HFFc6 (cell line): ENCODE measurements around the gene UBASH3B. TPM values are rescaled to one million over a fixed set of nuclear protein-coding genes. Genes with fewer than 3 reads are reported as not detected.
A peak's percentile ranks its signal among the peaks of the same experiment; 100 is the strongest.

Source experiments
- DNase-seq: peaks from one replicate; pipeline ENCODE4 v3.0.0-alpha.2; 2018
- H3K27ac Mint-ChIP-seq: 2 replicates; pipeline ENCODE4 v1.8.0; 2020; ENCODE audit warnings: mild to moderate bottlenecking, mixed read lengths
- H3K27me3 Mint-ChIP-seq: 2 replicates; pipeline ENCODE4 v1.8.0; 2021; ENCODE audit warnings: mild to moderate bottlenecking, moderate library complexity, mixed read lengths; ENCODE audit not compliant: insufficient read depth
- H3K36me3 Mint-ChIP-seq: 2 replicates; pipeline ENCODE4 v1.8.0; 2021; ENCODE audit warnings: low read depth, mixed read lengths
- H3K4me1 Mint-ChIP-seq: 2 replicates; pipeline ENCODE4 v1.8.0; 2020; ENCODE audit warnings: low read depth, mixed read lengths
- H3K4me3 Mint-ChIP-seq: 2 replicates; pipeline ENCODE4 v1.8.0; 2020; ENCODE audit warnings: mild to moderate bottlenecking, moderate library complexity, mixed read lengths
- H3K9me3 Mint-ChIP-seq: 2 replicates; pipeline ENCODE4 v1.8.0; 2020; ENCODE audit warnings: mild to moderate bottlenecking, mixed read lengths
- total RNA-seq, 6 experiments: library from RNA; stranded (reverse); fragmentation: NEBNext Ultra II Directional; extraction: Animal tissue kit (Norgen Biotek cat#: 25700); gene quantifications; 2 replicates in 1 of 6; 3 replicates in 5 of 6; pipeline ENCODE4 v1.2.3, GENCODE V29; 2021
- TF ChIP-seq, protein P1 (sequence below): fragments of 200-600 bp; sonication (generic); IDR thresholded peaks from 2 replicates; pipeline ENCODE4 v1.5.0; 2021; ENCODE audit warnings: antibody characterized with exemption, mild to moderate bottlenecking

The UBASH3B gene
- total RNA-seq, 6 experiments from 2014 or later = 44.6 to 60.4 (median 52.9) TPM

- peaks cover 45% of the 10 kb centered on the region for H3K4me1 Mint-ChIP-seq
- peaks cover 10% of the 10 kb centered on the region for H3K36me3 Mint-ChIP-seq
- no peak overlapping the region for H3K4me3 Mint-ChIP-seq
- TF ChIP-seq, protein P1, sequence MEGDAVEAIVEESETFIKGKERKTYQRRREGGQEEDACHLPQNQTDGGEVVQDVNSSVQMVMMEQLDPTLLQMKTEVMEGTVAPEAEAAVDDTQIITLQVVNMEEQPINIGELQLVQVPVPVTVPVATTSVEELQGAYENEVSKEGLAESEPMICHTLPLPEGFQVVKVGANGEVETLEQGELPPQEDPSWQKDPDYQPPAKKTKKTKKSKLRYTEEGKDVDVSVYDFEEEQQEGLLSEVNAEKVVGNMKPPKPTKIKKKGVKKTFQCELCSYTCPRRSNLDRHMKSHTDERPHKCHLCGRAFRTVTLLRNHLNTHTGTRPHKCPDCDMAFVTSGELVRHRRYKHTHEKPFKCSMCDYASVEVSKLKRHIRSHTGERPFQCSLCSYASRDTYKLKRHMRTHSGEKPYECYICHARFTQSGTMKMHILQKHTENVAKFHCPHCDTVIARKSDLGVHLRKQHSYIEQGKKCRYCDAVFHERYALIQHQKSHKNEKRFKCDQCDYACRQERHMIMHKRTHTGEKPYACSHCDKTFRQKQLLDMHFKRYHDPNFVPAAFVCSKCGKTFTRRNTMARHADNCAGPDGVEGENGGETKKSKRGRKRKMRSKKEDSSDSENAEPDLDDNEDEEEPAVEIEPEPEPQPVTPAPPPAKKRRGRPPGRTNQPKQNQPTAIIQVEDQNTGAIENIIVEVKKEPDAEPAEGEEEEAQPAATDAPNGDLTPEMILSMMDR = no peak
- no peaks in the 10 kb centered on the region for H3K27me3 Mint-ChIP-seq
- no peak overlapping the region for H3K27ac Mint-ChIP-seq
- DNase-seq = no peak
- H3K9me3 Mint-ChIP-seq = no peaks in the 10 kb centered on the region
These were observed 98.5 kb downstream of the UBASH3B start for GRCh38 chr11:122754028-122754427.

DNA sequence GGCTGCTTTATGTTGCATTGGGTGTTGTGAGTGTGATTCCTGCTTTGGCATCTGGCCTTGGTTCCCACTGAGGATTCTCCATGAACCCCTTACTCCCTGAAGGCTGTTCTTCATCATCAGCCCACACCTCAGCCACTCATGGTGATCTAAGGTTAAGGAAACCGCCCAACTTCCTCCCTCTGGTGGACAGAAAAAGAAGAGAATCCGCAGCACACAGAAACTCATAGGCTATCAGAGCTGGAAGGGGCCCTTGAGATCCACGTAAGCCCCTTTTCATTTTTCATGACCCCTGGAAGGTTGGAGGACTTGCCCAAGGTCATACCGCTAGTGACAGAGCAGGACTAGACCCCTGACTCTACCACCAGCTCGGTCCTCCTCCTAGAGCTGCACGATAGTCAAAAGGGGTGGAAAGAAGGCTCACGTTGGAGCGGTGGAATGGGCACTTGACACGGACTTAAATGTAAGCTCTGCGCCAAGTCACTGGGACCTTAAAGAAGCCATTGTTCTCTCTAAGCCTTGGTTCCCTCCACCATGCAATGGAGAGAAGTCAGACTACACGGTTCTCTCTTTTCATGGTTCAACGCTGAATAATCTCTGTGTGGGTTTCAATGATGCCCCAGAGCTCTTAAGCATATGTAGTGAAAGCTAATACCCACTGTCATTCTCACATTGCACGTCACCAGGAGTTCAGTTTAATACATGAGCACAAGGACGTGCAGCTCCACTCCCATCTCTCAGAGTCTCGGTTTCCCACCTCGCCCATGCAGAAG lies 99.2 kb downstream of the UBASH3B start:
- Mint-ChIP-seq H3K36me3 (peaks cover 10% of the 10 kb centered on the region), H3K9me3 (no peaks in the 10 kb centered on the region), H3K4me1 (peaks cover 40% of the 10 kb centered on the region), H3K27me3 (no peaks in the 10 kb centered on the region), H3K27ac (no peak overlapping the region), H3K4me3 (no peak overlapping the region)
- no peak for DNase-seq
- TF ChIP-seq, protein P1 = peak; percentile 73

DNA sequence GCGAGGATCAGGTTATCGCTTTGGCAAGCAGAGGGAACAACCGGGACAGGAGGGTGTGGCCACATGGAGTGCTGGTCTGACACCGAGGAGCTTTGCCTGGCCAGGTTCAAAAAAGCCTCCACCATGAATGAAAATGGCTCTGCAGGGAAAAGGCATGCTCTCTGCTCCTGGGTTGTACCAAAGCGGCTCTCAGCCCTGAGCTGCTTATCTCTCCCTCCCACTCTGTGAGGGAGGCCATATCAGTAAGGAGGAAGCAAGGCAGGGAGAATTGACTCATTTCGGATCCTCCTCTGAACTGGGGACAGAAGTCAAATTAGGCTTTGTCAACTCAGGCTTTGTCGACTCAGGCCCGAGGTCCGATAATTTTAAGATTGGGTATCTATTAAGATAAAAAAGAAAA lies 99.9 kb downstream of the UBASH3B start:
- no peaks in the 10 kb centered on the region for H3K9me3 Mint-ChIP-seq
- peaks cover 10% of the 10 kb centered on the region for H3K36me3 Mint-ChIP-seq
- H3K27me3 Mint-ChIP-seq = no peaks in the 10 kb centered on the region
- no peak for DNase-seq
- no peak overlapping the region for H3K27ac Mint-ChIP-seq
- peaks cover 33% of the 10 kb centered on the region for H3K4me1 Mint-ChIP-seq
- TF ChIP-seq, protein P1 = no peak
- H3K4me3 Mint-ChIP-seq = no peak overlapping the region

GRCh38 chr11:122755941-122756340 lies 100.4 kb downstream of the UBASH3B start:
- no peaks in the 10 kb centered on the region for H3K9me3 Mint-ChIP-seq
- H3K27me3 Mint-ChIP-seq = no peaks in the 10 kb centered on the region
- no peak for DNase-seq
- peaks cover 28% of the 10 kb centered on the region for H3K4me1 Mint-ChIP-seq
- no peak overlapping the region for H3K27ac Mint-ChIP-seq
- TF ChIP-seq, protein P1 = no peak
- H3K36me3 Mint-ChIP-seq = peaks cover 6% of the 10 kb centered on the region; the same call in 1 of the 2 replicates
- no peak overlapping the region for H3K4me3 Mint-ChIP-seq

- H3K36me3 Mint-ChIP-seq = peaks cover 6% of the 10 kb centered on the region; the same call in 1 of the 2 replicates
- TF ChIP-seq, protein P1 = peak; percentile 10; the same call in 1 of the 2 replicates
- no peaks in the 10 kb centered on the region for H3K9me3 Mint-ChIP-seq
- no peak overlapping the region for H3K4me3 Mint-ChIP-seq
- H3K4me1 Mint-ChIP-seq = peaks cover 23% of the 10 kb centered on the region
- no peaks in the 10 kb centered on the region for H3K27me3 Mint-ChIP-seq
- DNase-seq = no peak
- H3K27ac Mint-ChIP-seq = no peak overlapping the region
These were observed 100.9 kb downstream of the UBASH3B start for GRCh38 chr11:122756417-122756816.
